COR-L47 (cell line): Measurements from ENCODE around the gene ADAM12.

Experiments
- DNase-seq: peaks from one replicate; lab custom pipeline; 2025; lab: John Stamatoyannopoulos, UW

ADAM12 gene

GRCh38 chr10:126137562-126138221 lies 250.6 kb downstream of the ADAM12 start:
- no peak for DNase-seq

DNA sequence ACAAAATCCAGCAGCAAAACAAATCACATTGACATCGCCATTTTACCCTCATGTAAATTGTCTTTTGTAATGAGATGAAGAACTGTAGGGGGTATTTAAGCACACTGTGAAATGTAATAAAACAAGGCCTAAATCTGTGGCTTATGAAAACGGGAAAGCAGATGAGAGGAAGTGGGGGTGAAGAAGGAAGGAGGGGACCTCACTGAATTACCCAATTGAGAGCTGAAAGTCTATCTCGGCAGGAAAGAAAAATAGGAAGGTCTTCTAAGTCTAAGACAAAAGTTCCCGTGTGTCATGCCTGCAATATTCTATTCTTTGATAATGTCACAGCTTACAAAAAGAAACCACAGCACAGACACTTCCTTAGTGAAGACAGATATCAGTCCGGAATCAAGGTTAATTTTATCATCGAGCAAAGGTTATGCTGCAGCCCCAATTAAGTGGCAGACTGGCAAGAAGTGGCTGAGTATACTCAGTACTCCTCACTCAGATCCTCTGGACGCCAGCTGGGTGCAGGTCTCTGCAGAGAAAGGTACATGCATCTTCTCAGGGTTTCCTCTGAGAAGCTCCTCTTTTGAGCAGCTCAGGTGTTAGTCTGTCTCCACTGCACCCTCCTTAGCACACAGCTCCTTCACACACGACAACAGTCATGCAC lies 252.2 kb downstream of the ADAM12 start:
- DNase-seq: no peak

DNA sequence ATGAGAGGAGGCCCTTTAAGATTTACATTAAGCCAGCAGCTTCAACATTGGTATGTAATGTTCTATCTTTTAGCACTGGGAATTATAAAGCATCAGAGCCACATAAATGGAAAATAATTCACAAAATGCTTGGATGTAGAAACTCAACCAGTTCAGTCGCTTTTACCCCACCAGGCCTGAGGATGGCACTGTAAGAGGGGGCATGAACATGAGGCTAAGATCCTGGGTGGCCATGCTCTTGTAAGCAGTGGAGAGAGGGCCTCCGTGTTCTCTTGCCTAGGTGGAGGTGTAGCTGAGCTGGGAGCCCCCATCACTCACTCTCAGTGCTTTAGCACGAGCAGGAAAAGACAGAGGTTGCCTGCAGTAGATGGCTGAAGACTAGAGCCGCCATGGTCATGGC lies 253.1 kb downstream of the ADAM12 start:
- DNase-seq: no peak

- no peak for DNase-seq
Measured at GRCh38 chr10:126133906-126134656, 254.2 kb downstream of the ADAM12 start.

GRCh38 chr10:126133082-126133620 lies 255.1 kb downstream of the ADAM12 start:
- no peak for DNase-seq

- no peak for DNase-seq
Measured at GRCh38 chr10:126131341-126131740, 256.9 kb downstream of the ADAM12 start.

- no peak for DNase-seq
Measured at GRCh38 chr10:126130271-126130710, 258.0 kb downstream of the ADAM12 start.

DNA sequence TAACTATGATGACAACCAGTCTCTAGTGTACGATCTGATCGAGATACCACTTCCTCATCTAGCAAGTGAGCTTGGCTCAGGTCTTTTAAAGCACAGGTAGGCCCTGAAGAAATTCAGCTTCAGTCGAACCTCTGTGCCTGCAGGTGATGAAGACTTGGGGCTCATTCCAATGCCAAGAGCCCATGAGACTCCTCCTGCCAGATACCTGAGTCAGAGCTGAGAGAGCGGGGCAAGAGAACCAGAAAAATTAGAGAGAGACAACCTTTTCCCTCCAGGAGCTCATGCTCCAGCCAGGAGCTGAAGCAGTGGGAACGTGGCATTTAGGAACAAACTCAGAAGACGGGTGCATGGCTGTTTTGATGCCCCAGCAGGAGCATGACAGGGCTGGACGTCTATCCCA lies 259.3 kb downstream of the ADAM12 start:
- DNase-seq: no peak

DNA sequence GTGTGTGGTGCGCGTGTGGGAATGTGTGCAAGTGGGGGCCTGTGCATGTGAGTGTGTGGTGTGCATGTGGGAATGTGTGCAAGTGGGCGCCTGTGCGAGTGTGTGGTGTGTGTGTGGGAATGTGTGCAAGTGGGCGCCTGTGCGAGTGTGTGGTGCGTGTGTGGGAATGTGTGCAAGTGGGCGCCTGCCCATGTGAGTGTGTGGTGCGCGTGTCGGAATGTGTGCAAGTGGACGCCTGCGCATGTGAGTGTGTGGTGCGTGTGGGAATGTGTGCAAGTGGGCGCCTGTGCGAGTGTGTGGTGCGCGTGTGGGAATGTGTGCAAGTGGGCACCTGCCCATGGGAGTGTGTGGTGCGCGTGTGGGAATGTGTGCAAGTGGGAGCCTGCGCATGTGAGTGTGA lies 259.7 kb downstream of the ADAM12 start:
- no peak for DNase-seq

GRCh38 chr10:126127481-126128029 lies 260.7 kb downstream of the ADAM12 start:
- DNase-seq: no peak

GRCh38 chr10:126126866-126127265 lies 261.4 kb downstream of the ADAM12 start:
- DNase-seq: no peak

- DNase-seq: no peak
Measured at GRCh38 chr10:126126023-126126422, 262.3 kb downstream of the ADAM12 start.

DNA sequence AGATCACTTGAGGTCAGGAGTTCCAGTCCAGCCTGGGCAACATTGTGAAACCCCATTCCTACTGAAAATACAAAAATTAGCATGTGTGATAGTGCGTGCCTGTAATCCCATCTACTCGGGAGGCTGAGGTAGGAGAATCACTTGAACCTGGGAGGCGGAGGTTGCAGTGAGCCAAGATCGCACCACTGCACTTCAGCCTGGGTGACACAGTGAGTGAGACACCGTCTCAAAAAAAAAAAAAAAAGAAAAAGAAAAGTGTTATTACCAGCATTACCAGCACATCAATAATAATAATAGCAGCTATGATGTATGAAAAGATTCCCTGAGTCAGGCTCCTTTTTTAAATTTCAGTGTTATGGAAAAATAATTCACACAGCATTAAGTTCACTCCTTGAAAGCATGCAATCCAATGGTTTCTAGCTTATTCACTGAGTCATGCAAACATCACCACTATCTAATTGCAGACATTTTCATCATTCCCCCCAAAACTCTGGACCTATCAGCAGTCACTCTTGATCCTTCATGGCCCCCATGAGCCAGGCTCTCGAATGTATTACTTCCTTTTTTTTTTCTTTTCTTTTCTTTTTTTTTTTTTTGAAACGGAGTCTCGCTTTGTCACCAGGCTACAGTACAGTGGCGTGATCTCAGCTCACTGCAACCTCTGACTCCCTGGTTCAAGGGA lies 263.5 kb downstream of the ADAM12 start:
- DNase-seq: no peak

- no peak for DNase-seq
Measured at GRCh38 chr10:126124046-126124445, 264.2 kb downstream of the ADAM12 start.

- no peak for DNase-seq
Measured at GRCh38 chr10:126123466-126123865, 264.8 kb downstream of the ADAM12 start.

GRCh38 chr10:126122881-126123280 lies 265.4 kb downstream of the ADAM12 start:
- no peak for DNase-seq

- DNase-seq: no peak
Measured at GRCh38 chr10:126119599-126119998, 268.7 kb downstream of the ADAM12 start.

DNA sequence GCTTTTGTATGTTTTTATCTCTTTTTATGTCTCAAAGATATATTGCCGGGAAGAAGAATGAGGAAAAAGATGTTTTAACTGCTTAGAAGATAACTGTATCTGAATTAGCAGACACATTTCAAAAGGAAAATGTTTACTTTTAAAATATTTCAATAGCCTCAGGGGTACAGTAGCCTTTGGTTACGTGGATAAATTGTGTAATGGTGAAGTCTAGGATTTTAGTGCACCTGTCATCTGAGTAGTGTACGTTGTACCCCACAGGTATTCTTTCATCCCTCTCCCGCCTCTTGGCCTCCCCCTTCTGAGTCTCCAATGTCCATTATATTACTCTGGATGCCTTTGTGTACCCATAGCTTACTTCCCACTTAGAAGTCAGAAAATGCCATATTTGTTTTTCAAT lies 269.8 kb downstream of the ADAM12 start:
- no peak for DNase-seq

DNA sequence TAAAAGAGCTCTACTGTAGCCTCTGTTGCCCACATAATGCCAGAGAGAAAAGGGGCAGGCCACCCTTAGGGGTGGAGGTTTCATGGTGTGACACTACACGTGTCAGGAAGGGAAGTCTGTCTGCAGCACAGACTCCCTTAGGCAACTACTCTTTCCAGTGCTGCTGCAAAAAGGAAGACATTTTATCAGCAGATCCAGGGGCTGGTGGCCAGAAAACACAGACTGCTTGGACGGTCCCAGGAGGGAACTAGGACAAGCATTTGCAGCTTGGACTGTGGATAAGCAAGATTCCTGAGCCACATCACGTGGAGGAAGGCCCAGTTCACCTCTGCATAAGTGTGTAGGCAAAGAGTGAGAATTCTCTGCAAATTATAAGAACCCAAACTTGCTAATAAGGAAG lies 271.1 kb downstream of the ADAM12 start:
- no peak for DNase-seq

- no peak for DNase-seq
Measured at GRCh38 chr10:126115886-126116285, 272.4 kb downstream of the ADAM12 start.

DNA sequence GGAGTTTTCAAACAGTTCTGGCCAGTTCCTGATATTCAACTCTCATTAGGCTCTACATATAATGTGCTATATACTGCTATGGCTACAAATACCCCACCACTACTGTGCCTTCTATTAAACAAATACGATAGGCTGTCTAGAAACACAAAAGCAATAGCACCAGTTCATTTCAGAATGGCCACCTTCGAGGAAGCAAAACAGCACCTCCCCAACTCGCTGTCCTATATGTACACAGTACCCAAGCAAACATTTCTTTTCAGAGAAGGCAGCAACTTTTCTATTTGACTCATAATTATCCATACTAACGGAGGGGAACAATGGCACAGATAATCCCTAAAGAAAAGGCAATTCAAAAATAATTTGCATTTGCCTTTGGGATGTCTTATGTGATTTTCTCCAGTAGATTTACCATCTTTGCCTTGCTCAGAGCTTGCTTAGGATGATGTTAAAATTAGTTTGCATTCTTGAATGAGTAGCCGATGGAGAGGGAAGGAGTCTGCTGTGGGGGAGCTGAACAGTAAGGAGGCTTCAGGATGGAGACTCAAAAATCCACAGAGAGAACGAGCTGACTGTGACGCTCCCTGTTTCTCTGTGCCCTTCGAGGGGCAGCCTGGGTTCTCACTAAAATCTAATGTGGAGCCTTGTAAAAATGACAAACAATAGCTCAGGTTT lies 273.3 kb downstream of the ADAM12 start:
- no peak for DNase-seq
